GM19240 (cell line): ENCODE results near the gene CIAO3.
"Not testable (repeated sequence)": the region's sequence is repeated elsewhere in the genome, so short reads cannot be mapped to it uniquely, and the experiment has no call there.

Experiments used
- DNase-seq: peaks from one replicate; pipeline ENCODE4 v3.0.0; 2011; ENCODE audit warnings: low spot score; ENCODE audit not compliant: insufficient read length

Gene CIAO3

DNA sequence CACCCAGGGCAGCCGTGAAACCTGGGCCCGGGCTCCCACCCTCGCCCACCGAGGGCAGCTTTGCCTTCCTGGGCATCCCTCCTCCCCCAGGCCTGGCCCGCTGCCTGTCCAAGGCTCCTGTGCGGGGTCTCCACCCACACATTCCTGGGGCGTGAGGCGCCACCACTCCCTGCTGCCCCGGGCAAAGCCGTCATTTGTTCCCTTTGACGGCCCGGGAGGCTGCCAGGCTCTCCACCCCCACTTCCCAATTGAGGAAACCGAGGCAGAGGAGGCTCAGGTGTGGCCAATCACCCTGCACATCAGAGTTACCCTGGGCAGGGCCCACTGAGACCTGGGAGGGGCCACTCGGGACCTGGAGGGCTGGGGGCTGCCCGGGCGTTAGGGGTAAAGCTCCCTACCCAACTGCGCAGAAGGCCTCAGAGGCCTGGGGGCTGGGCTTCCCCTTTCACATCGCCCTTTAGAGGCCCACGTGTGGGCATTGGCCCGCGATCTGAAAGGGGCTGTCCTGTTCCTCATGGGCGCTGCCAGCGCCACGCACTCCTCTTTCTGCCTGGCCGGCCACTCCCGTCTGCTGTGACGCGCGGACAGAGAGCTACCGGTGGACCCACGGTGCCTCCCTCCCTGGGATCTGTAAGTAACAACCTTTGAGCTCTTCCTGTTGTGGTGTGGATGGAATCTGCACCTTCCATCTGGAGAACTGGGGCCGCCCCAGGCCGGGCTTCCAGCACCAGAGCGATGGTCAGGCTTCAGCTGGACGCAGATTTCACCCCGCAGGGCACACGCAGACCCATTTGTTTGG, 19.9 kb upstream of the CIAO3 start, which contains the start of gene MSLN:
MSLN (plus strand) TSS at position 190 of the 799 bp plus-strand sequence. CDS start 1,947 bp downstream, outside the sequence.
- no peak for DNase-seq

GRCh38 chr16:760065-760464, 19.3 kb upstream of the CIAO3 start:
- DNase-seq, result no peak

- no peak for DNase-seq
Measured at GRCh38 chr16:759110-759910, 18.5 kb upstream of the CIAO3 start.

DNA sequence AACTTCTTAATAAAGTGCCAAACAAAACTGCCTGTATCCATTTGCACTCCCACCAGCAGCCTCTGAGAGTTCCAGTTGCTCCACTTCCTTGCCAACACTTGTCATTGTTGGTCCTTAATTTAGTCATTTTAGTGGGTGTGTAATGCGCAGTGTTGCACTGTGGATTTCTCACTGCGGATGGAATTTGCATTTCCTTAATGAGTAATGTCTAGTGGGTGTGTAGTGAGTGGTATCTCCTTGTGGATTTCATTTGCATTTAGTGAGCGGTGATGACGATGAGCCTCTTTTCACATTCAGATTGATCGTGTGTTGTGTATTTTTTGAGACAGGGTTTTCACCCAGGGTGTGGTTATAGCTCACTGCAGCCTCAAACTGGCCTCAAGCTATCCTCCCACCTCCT, 15.6 kb upstream of the CIAO3 start:
- DNase-seq, result no peak

- no peak for DNase-seq
Measured at GRCh38 chr16:754656-755055, 13.9 kb upstream of the CIAO3 start.

DNA sequence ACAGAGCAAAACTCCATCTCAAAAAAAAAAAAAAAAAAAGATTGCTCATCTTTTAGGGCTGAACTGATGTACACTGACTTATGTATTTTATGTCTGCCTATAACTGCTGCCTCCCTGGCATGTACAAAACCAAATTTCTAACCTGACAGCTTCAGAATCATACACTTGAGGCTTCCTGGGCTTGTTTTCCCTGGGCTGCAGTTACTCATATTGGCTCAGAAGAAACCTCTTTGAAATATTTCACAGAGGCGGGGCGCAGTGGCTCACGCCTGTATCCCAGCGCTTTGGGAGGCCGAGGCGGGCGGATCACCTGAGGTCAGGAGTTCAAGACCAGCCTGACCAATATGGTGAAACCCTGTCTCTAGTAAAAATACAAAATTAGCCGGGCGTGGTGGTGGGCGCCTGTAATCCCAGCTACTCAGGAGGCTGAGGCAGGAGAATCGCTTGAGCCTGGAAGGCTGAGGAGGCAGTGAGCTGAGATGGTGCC, 13.4 kb upstream of the CIAO3 start:
- not testable (repeated sequence) for DNase-seq

GRCh38 chr16:752007-752312, 11.2 kb upstream of the CIAO3 start:
- DNase-seq, result no peak

DNA sequence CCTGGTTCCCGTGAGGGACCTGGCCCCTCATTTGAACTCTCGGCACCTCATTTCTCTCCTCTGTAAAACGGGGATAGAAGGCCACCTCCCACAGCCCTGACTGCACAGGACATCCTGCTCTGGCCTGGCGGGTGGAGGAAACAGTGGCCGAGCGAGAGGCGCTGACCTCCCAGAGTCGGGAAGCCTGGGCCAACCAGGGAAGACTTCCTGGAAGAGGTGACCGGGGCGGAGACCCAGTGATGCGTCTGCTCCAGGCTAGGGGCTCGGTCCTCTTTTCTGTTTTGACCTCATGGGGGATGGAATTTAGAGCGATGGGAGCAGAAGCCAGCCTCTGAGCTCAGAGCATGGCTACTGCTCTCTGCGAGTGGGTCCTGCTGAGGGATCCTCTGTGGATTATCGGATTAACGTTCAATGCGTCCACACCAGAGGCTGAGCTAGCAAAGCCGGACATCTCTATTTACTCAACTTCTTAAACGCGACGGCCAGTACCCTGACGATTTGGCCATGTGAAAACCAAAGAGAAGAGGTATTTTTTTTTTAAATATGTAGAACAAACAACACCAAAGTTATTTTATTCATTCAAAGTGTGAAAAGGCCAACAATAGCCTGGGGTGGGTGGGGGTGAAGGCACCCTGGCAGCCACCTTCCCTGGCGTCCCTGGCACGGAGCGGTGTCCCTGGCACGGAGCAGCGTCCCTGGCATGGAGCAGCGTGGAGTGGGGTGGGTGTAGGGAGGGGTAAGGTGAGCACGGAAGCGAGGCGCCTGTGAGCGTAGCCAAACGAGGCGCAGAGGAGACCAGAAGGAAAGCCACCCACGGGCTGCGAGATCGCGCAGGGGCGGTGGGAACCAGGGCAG, 10.6 kb upstream of the CIAO3 start:
- DNase-seq, result no peak

DNA sequence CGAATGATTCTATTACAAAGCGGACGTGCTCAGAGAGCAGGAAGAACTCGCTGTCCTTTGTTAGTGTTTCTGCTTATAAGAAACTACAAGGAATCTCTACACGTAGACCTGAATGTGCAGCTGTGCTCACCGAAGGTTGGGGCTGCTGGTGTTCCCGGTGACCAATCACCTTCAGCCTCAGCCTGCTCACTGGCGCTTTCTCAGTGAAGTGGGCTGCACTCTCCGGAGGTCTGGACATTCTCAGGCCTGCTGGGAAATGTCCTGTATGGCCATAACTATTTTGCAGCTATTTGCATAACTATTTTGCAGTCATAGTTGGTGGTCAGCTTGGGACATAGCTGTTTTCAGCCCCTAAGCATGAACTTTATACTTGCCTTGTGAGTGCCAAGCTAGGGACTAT, 9.7 kb upstream of the CIAO3 start:
- no peak for DNase-seq

DNA sequence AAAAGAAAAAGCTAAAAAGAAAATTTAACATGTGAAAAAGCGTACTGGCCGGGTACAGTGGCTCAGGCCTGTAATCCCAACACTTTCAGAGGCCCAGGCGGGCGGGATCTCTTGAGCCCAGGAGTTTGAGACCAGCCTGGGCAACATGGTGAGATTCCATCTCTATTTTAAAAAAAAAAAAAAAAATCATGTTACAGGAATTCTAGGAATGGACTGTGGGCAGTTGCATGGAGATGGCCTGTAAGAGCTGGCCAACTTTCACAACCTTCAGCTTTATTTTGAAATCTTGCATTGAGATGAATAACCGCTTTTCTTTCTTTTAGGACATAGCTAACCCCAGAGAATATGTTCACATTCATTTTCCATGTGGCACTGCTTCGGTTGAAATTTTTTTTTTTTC, 8.2 kb upstream of the CIAO3 start:
- no peak for DNase-seq

DNA sequence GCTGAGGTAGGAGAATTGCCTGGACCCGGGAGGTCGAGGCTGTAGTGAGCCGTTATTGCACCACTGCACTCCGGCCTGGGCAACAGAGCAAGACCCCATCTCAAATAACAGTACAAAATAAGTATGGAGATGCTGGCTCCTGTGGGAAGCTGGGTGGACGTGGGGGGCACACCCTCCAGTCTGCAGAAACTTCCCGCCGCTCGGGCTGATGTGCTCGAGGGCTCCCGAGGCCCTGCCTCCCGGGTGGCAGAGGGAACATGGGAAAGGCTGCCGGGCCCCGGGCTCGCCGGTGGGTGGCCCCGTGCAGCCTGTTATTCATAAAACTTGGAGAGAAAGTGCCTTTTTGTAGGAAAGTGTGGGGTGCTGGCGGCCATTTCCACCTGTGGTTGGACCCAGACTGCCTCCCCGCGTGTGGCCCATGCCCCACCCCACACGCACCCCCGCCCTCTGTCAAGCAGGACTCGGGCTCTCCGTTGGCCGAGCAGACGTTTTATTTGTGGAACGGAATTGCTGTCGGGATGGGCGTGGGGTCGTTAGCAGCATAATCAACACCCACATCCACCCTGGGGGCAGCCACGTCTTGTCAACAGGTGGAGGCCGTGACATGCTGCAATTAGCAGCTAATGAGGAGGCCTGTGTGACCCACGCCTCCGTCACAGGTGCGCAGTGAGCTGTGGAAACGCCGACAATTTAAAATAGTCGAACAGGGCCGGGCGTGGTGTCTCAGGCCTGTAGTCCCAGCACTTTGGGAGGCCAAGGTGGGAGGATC, 7.4 kb upstream of the CIAO3 start:
- no peak for DNase-seq

GRCh38 chr16:746637-747036, 5.8 kb upstream of the CIAO3 start:
- no peak for DNase-seq

GRCh38 chr16:745739-746138, 4.9 kb upstream of the CIAO3 start:
- no peak for DNase-seq

DNA sequence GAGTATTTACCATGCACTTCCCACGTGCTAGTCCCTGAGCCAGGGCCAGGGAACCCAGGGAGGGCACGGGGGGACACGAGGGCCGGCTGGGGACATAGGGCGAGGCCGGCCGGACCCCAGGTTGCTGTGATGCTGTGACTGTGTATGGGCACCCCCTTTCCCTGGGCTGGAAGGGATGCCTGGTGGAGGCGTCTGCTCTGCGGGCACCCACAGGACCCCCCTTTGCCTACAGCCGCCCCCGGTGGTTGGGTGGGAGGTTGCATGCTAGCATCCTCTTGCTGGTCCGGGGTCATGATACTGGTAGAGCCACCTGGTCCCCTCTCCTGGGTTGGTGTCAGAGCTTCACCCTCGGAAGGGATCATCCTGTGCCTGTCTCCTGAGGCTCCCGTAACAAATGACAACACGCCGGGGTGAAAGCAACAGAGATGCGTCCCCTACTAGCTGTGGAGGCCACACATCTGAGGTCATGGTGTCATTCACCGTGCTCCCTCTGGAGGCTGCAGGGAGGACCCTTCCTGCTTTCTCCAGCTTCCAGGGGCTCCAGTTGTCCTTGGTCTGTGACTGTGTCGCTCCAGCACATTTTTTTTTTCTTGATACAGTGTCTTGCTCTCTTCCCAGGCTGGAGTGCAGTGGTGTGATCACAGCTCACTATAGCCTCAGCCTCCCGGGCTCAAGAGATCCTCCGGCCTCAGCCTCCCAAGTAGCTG, 3.1 kb upstream of the CIAO3 start:
- DNase-seq, result no peak

- not testable (repeated sequence) for DNase-seq
Measured at GRCh38 chr16:742894-743293, 2.1 kb upstream of the CIAO3 start.

- DNase-seq, result no peak
Measured at GRCh38 chr16:741986-742629, 1.3 kb upstream of the CIAO3 start.

GRCh38 chr16:740459-740763, 386 bp downstream of the CIAO3 start:
- no peak for DNase-seq

DNA sequence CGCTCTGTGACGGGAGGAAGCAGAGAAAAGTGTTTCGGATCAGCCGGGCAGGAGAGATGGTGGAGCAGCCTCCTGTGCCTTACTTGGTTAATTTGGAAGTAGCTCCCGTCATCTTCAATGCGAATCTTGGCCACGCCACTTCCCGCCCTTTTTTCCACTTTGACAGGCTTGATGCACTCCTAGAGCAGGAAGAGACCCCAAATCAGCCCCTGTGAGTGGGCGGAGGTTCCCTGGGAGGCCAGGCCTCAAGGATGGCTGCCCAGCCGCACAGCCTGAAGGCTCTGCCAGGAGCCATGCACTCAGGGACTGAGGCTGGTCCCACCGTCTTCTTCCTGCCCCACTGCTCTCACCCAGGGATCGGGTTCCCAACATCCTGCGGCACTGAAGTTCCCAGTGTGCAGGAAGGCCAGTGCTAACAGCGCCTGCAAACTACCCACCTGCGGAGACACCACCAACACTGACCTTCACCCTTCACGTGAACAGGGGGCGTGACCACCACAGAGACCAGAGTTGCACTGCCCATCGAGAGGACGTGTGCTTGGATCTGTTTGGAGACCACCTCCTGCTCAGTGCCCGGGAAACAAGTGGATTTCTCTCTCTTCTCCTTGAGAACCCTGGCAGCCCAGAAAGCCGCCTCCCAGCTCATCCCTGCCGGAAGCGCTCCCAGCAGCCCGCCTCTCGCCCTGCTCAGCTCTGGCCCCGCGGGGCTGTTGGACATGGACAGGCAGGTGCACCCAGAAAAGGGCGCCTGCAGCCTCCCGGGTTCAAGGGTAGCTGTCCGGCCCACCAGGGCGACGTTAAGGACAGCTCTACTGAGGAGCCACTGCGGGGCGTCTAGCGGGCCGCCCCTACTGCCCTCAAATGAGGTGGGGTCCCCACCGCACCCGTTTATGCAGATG, 988 bp downstream of the CIAO3 start:
- no peak for DNase-seq

DNA sequence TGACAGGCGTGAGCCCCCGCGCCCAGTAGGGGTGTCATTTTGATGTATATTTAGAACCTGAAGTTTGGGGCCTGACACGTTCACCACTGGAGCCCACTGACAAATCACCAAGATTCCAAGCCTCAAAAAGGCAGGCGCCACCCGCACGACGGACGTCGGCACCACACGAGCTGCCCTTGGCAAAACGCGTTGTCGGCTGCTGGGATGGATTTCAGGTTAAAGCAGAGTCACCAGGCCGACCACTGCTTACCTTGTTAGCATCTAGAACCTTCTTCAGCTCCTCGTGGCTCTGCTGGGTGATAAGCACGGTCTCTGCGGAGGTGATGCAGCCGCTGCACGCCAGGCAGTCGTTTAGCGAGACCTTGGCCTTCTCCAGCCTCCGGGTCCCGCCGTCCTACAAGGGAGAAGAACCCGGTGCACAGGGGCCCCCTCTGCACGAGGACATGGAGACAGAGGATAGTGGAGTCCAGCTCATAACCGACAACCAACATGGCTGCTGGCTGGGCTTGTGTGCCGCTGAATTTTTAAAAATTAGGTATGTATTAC, 3.8 kb downstream of the CIAO3 start:
- no peak for DNase-seq
